UCSD-AML1 (cell line): ENCODE measurements around the gene SBF2.
"Not testable (repeated sequence)": the region's sequence is repeated elsewhere in the genome, so short reads cannot be mapped to it uniquely, and the experiment has no call there.

Experiments used
- DNase-seq: peaks from one replicate; lab custom pipeline; 2025; ENCODE audit not compliant: unreplicated experiment; lab: John Stamatoyannopoulos, UW

SBF2 gene

GRCh38 chr11:10023212-10023611 lies 270.8 kb downstream of the SBF2 start:
- no peak for DNase-seq

GRCh38 chr11:10022764-10023163 lies 271.3 kb downstream of the SBF2 start:
- DNase-seq: no peak

GRCh38 chr11:10021563-10021962 lies 272.5 kb downstream of the SBF2 start:
- DNase-seq: peak; percentile 29

GRCh38 chr11:10019906-10020682 lies 273.9 kb downstream of the SBF2 start:
- DNase-seq: no peak

- DNase-seq: no peak
Measured at GRCh38 chr11:10017911-10018310, 276.1 kb downstream of the SBF2 start.

GRCh38 chr11:10017050-10017449 lies 277.0 kb downstream of the SBF2 start:
- no peak for DNase-seq

- no peak for DNase-seq
Measured at GRCh38 chr11:10012068-10012467, 282.0 kb downstream of the SBF2 start.

- DNase-seq: no peak
Measured at GRCh38 chr11:10005955-10006525, 288.0 kb downstream of the SBF2 start.

GRCh38 chr11:10004526-10005113 lies 289.4 kb downstream of the SBF2 start:
- DNase-seq: no peak

- DNase-seq: no peak
Measured at GRCh38 chr11:10002221-10002620, 291.8 kb downstream of the SBF2 start.

GRCh38 chr11:9992306-9992705 lies 301.7 kb downstream of the SBF2 start:
- no peak for DNase-seq

GRCh38 chr11:9990221-9990973 lies 303.6 kb downstream of the SBF2 start:
- no peak for DNase-seq

- not testable (repeated sequence) for DNase-seq
Measured at GRCh38 chr11:9987303-9987702, 306.7 kb downstream of the SBF2 start.

GRCh38 chr11:9982796-9983579 lies 311.0 kb downstream of the SBF2 start:
- DNase-seq: no peak

GRCh38 chr11:9982127-9982795 lies 311.8 kb downstream of the SBF2 start:
- DNase-seq: no peak

- no peak for DNase-seq
Measured at GRCh38 chr11:9980931-9981330, 313.1 kb downstream of the SBF2 start.

GRCh38 chr11:9977554-9977953 lies 316.5 kb downstream of the SBF2 start:
- DNase-seq: no peak

- no peak for DNase-seq
Measured at GRCh38 chr11:9974375-9974774, 319.6 kb downstream of the SBF2 start.

- no peak for DNase-seq
Measured at GRCh38 chr11:9973921-9974320, 320.1 kb downstream of the SBF2 start.

- DNase-seq: no peak
Measured at GRCh38 chr11:9972989-9973388, 321.0 kb downstream of the SBF2 start.
